Right atrium auricular region (tissue), 2 donors: Measurements from ENCODE around the gene MS4A2. TPM values are rescaled to one million over a fixed set of nuclear protein-coding genes. Genes with fewer than 3 reads are reported as not detected.

ENCODE experiments used
- DNase-seq: peaks from one replicate; pipeline ENCODE4 v3.0.0-alpha.2; 2019; ENCODE audit warnings: low spot score
- H3K27ac ChIP-seq, 2 donors: fragments of 200-600 bp; sonication (generic); 1 replicate in 1 of 2; 2 replicates in 1 of 2; pipeline ENCODE4 v1.5.1; 2016 to 2019
- H3K27me3 ChIP-seq, 2 donors: fragments of 200-600 bp; sonication (generic); one replicate each; pipeline versions ENCODE4 v1.5.1 to v1.6.0; 2017 to 2019
- H3K36me3 ChIP-seq: fragments of 200-600 bp; sonication (generic); one replicate; pipeline ENCODE4 v1.5.1; 2016
- H3K4me1 ChIP-seq, 2 donors: fragments of 200-600 bp; sonication (generic); one replicate each; pipeline versions ENCODE4 v1.5.1 to v1.6.0; 2017 to 2019
- H3K4me3 ChIP-seq, 2 donors: fragments of 200-600 bp; sonication (generic); 1 replicate in 1 of 2; 2 replicates in 1 of 2; pipeline ENCODE4 v1.5.1; 2017 to 2019; ENCODE audit warnings: mild to moderate bottlenecking in 1 of 2, moderate library complexity in 1 of 2
- H3K9me3 ChIP-seq, 2 donors: fragments of 200-600 bp; sonication (generic); one replicate each; pipeline ENCODE4 v1.5.1; 2019
- CTCF ChIP-seq, 2 donors: fragments of 200-600 bp; sonication (generic); IDR thresholded peaks; one replicate each; pipeline ENCODE4 v1.5.1; 2019; ENCODE audit warnings: antibody characterized with exemption in 2 of 2
- total RNA-seq, 2 donors: library from RNA; depleted of rRNA; stranded (reverse); fragments of >200 nt; gene quantifications; one replicate each; pipeline ENCODE4 v1.1.0, GENCODE V29; 2016

The MS4A2 gene
- total RNA-seq, 2 donors from 2014 or later, result 0.93 TPM; not detected in 1

GRCh38 chr11:60077981-60078380 is 10.5 kb upstream of the MS4A2 start:
- no peak overlapping the region for H3K27ac ChIP-seq
- no peak for TF ChIP-seq CTCF (IDR thresholded peaks at IDR 0.05)
- H3K9me3 ChIP-seq, result no peaks in the 10 kb centered on the region
- no peaks in the 10 kb centered on the region for H3K27me3 ChIP-seq
- no peak overlapping the region for H3K4me3 ChIP-seq
- H3K4me1 ChIP-seq, result no peaks in the 10 kb centered on the region
- no peak for DNase-seq
- no peaks in the 10 kb centered on the region for H3K36me3 ChIP-seq

GRCh38 chr11:60078745-60079144 is 9.7 kb upstream of the MS4A2 start:
- Histone ChIP-seq H3K27ac (no peak overlapping the region), H3K4me1 (no peaks in the 10 kb centered on the region), H3K4me3 (no peak overlapping the region), H3K9me3 (no peaks in the 10 kb centered on the region), H3K36me3 (no peaks in the 10 kb centered on the region), H3K27me3 (no peaks in the 10 kb centered on the region)
- TF ChIP-seq CTCF (IDR thresholded peaks at IDR 0.05), result no peak
- DNase-seq, result no peak

- no peaks in the 10 kb centered on the region for H3K36me3 ChIP-seq
- H3K4me1 ChIP-seq, result no peaks in the 10 kb centered on the region
- H3K9me3 ChIP-seq, result no peaks in the 10 kb centered on the region
- no peak overlapping the region for H3K27ac ChIP-seq
- no peaks in the 10 kb centered on the region for H3K27me3 ChIP-seq
- TF ChIP-seq CTCF (IDR thresholded peaks at IDR 0.05), result no peak
- DNase-seq, result no peak
- H3K4me3 ChIP-seq, result no peak overlapping the region
Observed at GRCh38 chr11:60080535-60080934, 7.9 kb upstream of the MS4A2 start.

GRCh38 chr11:60084631-60085273 is 3.7 kb upstream of the MS4A2 start:
- no peak for DNase-seq
- no peak overlapping the region for H3K27ac ChIP-seq
- no peaks in the 10 kb centered on the region for H3K27me3 ChIP-seq
- no peak for TF ChIP-seq CTCF (IDR thresholded peaks at IDR 0.05)
- H3K4me3 ChIP-seq, result no peak overlapping the region
- no peaks in the 10 kb centered on the region for H3K36me3 ChIP-seq
- H3K9me3 ChIP-seq, result no peaks in the 10 kb centered on the region
- no peaks in the 10 kb centered on the region for H3K4me1 ChIP-seq

- Histone ChIP-seq H3K36me3 (no peaks in the 10 kb centered on the region), H3K27me3 (no peaks in the 10 kb centered on the region), H3K4me1 (no peaks in the 10 kb centered on the region), H3K27ac (no peak overlapping the region), H3K9me3 (no peaks in the 10 kb centered on the region), H3K4me3 (no peak overlapping the region)
- no peak for DNase-seq
- no peak for TF ChIP-seq CTCF (IDR thresholded peaks at IDR 0.05)
Observed at GRCh38 chr11:60085909-60086308, 2.6 kb upstream of the MS4A2 start.

- Histone ChIP-seq H3K4me1 (no peaks in the 10 kb centered on the region), H3K4me3 (no peak overlapping the region), H3K36me3 (no peaks in the 10 kb centered on the region), H3K27me3 (no peaks in the 10 kb centered on the region), H3K27ac (no peak overlapping the region), H3K9me3 (no peaks in the 10 kb centered on the region)
- no peak for DNase-seq
- TF ChIP-seq CTCF (IDR thresholded peaks at IDR 0.05), result no peak
Observed at GRCh38 chr11:60087239-60087638, 1.2 kb upstream of the MS4A2 start.
